ENCODE data around the gene BOC.

DNA sequence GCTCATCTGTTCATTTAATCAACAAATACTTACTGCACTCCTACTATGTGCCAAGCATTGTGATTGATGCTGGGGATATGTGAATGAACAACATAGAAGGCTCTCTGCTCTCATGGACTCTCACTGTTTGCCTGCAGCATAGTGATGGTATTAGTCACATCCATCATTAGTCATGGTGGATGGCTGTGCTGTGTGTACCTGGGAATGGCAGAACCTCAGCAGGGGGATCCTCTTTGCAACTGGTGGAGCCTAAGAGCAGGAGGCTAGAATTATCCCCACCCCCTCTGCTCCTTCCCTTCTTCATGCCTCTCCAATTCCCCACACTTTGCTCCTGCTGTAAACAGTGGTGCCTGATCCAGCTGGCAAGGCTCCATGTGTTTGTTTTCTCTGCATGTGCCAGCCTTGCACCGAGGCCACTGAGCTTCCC, 20.5 kb downstream of the BOC start:
- TF ChIP-seq, protein P1, sequence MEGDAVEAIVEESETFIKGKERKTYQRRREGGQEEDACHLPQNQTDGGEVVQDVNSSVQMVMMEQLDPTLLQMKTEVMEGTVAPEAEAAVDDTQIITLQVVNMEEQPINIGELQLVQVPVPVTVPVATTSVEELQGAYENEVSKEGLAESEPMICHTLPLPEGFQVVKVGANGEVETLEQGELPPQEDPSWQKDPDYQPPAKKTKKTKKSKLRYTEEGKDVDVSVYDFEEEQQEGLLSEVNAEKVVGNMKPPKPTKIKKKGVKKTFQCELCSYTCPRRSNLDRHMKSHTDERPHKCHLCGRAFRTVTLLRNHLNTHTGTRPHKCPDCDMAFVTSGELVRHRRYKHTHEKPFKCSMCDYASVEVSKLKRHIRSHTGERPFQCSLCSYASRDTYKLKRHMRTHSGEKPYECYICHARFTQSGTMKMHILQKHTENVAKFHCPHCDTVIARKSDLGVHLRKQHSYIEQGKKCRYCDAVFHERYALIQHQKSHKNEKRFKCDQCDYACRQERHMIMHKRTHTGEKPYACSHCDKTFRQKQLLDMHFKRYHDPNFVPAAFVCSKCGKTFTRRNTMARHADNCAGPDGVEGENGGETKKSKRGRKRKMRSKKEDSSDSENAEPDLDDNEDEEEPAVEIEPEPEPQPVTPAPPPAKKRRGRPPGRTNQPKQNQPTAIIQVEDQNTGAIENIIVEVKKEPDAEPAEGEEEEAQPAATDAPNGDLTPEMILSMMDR (IDR thresholded peaks at IDR 0.05), result no peak
- TF ChIP-seq POLR2A (IDR thresholded peaks at IDR 0.05), result no peak
